ENCODE measurements around the gene CHDH.

Gene CHDH

DNA sequence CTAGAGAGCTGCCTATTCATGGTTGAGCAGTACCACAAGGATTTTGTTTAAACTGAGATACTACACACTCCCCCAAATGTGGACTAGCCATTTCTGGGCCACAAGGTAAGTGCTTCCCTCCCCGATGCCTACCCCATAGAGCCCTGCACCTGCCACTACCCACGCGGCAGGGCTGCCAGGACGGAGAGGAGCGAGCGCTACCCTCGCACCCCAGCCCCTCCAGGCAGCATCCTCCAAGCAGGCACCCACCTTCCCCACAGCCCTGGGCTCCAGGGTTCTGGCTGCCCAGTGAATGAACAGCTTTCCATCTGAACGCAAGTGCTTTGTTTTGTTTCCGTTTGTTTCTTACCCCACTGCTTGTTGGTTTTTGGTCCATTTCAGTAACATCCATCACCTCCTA is 59.2 kb downstream of the CHDH start:
- DNase-seq, result no peak

DNA sequence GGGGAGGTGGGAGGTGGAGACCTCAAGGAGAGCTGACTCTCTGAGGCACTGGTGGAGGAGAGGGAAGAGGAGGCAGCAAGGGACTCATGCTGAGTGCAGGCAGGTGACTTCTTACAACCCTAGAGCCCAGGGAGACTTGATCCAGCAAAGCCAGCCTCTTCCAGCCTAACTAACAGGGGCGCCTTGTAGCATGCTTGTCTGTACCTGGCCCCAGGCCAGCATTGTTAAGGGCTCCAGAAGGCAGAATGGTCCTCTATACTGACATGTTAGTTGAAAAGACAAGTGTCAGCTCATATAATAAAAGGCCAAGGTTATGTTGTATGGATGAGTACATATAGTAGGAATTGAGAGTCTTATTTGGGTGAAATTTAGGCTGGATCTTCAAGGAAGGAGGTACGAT is 65.4 kb downstream of the CHDH start:
- DNase-seq, result no peak

DNA sequence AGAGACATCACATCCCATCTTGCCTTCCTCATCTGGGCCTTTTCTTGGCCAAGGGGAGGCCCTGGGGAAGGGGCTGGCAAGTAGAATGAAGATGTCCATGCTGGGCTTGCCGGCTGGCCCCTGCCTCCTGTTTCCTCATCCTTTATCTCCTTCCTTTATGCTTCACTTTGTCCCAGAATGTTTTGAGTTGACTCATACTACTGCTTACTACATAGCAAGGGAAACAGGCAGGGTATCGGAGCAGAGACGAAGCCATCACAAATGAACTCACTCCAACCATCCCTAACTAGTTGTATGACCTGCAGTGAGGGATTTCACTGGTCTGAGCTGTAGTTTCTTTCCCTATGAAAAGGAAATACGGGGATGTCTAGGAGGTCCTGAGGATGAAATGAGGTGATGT is 66.0 kb downstream of the CHDH start:
- DNase-seq, result no peak

DNA sequence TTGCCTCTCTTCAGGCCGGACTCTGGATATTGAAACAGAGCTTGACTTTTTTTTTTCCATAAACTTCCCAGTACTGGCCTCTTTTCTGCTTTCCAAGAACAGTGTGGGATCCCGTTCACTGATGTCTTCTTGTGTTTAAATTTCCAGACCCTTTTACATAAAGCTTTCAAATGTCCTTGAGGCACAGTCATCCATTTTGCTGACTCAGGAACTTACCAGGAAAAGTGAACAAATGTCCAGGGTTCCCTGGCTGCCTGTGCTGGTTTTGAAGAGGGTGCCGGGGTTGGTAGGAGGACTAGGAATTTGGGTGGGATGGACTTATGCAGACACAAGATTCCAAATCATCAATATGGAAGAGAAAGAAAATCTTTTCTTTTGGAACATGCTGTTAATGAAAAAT is 68.1 kb downstream of the CHDH start:
- DNase-seq, result no peak

DNA sequence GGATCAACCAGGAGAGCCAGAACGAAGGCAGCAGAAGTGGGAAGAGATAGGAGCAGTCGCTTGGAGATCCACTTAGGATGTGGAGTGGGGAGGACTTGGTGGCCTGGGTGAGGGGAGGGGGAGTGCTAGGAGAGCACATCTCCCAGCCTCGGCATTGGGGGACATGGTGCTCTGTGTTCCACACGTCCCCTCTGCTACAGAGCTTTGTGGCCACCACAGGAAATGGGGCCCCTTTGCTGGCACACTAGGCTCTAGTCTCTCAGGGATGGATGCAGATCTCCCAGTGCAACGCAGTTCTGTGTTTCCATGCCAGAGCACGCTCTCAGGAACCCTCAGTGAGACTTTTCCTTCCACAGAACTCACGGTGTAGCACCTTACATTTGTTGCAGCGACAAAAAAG is 68.8 kb downstream of the CHDH start:
- no peak for DNase-seq

DNA sequence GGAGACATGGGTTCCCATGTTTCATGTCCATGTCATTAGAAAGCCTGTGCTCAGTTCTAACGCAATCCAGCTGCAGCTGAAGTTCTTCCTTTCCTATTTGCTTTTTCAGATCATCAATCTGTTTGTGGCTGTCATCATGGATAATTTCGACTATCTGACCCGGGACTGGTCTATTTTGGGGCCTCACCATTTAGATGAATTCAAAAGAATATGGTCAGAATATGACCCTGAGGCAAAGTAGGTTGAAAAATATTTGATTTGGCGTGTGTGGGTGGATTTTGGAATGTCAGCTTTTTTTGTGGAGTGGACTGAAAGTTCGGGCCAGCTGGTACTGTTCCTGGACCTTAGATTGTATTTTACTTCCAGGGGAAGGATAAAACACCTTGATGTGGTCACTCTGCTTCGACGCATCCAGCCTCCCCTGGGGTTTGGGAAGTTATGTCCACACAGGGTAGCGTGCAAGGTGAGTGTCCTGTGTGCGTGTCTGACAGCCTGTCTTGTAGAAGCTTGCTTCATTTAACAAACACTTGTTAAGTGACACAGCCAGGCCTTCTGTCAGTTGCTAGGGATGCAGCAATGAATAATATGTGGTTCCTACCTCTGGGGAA is 69.6 kb downstream of the CHDH start:
- DNase-seq, result no peak

DNA sequence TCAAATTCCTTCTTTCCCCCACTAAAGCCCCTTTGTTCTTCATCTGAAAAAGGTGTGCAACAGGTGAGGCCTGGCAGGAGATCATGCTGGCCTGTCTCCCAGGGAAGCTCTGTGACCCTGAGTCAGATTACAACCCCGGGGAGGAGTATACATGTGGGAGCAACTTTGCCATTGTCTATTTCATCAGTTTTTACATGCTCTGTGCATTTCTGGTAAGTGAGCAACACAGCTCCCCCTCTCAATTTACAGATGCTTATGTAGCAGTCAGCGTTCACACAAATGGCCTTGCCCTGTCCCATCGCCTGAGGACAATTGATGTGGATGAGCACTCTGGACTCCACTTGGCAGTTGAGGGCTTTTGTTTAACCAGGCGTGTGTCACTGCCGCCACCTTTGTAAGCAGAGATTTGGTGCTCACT is 70.4 kb downstream of the CHDH start:
- DNase-seq, result no peak

DNA sequence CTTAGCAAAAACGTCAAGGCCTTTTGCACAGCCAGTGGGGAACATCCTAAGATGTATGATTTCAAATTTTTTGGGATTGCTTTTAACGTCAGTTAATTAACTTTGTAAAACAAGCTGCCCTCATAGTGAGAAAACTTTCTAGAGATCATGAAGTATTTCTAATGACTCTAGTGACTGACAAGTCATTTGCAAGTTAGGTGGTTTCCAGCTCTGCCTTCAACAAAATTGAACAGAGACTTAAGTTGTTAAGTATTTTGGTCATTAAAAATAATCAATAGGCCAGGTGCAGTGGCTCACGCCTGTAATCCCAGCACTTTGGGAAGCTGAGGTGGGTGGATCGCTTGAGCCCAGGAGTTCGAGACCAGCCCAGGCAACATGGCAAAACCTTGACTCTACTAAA is 71.2 kb downstream of the CHDH start:
- DNase-seq, result no peak

DNA sequence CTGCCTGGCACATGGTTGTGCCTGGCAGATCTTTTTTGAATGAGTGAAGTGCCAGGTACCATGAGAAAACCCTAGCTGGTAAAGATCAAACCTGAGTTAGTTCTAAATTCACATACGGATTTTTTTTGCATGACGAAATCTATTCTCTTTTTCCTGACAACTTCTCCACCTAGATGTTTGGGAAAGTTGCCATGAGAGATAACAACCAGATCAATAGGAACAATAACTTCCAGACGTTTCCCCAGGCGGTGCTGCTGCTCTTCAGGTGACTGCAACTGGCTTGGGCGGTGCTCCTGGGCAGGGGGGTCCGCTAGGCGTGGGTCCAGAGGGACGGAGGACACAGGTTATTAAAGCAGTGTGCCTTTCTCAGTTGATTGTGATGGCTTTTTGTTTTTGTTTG is 71.8 kb downstream of the CHDH start:
- no peak for DNase-seq

DNA sequence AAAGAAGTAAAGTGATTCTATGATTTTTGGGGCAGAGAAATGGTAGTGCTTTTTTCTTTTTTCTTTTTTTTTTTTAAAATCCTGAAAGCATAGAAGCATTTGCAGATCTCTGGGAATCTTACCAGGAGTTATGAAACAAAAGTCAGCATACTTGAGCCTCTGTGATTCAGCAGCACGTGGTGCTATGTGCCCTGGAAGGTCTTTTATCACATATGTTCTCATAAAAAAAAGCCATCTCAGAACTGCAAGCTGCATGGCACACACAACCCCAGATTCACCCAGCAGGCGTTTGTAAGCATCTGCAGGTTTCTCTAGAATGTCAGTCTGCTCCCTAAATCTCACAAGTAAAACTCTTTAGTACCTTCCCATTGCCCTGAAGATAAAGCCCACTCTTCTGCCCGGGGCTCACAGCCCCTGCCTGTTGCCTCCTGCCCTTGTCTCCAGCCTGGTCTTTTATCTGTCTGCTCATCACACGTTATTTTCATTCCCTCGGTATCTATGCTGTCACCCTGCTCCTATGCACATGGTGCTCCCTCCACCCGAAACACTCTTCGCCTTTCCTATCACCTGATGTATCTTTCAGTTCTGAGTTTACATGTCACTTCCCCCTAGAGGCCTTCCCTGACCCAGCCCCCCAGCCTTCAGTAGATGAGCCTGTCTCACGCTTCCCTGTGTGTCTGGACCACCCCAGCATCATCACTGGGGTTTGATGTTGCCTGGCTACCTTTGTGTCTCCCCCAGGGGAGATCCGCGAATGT is 72.4 kb downstream of the CHDH start:
- DNase-seq, result peak; percentile 12

DNA sequence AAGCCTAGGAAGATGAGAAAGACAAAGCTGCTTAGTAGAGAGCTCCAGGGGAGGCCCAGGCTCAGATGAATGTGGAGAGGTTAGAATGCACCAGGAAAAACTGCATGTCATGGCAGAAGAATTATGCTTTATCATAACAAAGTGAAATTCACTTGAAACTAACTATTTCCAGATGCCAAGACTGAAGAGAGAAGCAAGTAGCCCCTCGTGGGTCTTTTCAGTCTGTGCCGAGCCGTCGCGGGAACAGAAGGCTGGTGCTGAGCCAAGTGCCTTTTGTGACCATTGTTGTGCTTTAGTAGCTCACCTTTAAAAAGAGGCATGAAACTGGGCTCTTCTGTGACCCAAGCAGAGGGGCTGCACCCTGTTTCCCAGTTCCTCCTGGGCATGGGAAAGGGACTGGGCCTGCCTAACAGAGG is 73.2 kb downstream of the CHDH start:
- no peak for DNase-seq

DNA sequence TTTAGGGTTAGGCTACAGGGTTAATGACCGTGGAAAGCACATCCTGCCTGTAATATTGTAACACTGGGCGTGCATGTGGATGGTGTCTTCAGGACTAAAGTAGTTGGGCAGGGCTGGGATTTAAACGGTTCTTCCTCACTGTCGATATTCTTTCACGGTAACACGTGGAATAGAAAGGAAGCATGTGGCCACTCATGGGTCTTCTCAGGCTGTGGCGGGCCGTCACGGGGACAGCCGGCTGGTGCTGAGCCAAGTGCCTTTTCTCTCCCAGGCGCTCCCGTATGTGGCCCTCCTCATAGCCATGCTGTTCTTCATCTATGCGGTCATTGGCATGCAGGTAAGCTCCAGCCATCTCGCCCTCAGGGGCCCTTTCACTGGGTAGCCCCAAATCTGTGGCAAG is 73.7 kb downstream of the CHDH start:
- DNase-seq, result no peak

DNA sequence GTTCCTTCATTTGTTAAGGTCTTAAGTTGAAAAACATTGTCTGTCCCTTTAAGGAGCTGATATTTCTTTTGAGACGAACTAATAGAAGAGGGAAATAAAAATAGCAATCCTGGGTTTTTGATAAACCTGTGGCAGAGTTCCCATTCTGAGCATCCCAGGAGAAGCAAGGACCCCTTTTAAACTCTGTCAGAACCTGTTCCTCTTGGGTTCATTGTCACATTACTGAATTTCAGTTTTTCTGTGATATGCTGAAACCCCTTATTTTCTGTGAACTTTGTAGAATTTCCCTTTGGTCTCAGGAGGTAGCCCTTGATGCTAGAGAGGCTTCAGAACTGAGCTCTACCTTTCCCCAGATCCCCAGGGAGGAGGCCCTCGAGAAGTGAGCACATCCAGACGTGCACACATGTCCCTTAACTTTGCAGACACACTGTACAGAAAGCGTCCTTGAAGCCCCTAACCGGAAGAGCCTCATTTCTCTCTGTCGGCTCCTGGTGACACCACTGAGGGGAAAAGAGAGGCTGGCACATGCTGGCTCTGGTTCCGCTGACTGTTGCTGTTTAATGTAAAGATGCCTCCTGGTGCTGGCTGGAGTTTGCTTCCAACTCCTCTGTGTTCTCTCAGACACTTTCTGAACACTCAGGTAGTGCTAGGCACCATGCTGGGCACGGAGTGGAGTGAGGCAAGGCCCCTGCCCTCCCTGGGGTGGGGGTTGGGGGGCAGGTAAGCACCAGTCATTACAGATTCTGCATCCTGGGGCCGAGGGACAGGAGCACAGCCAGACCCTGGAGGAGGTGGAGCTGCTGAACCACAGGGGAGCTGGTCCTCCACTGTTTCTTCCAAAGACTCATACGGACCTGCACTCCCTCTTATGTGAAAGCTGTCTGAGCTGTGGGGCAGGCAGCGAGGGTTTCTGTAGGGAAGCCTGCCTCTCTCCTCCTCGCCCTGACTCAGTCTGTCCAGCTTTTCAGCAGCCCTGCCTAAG is 77.5 kb downstream of the CHDH start:
- DNase-seq, result no peak

DNA sequence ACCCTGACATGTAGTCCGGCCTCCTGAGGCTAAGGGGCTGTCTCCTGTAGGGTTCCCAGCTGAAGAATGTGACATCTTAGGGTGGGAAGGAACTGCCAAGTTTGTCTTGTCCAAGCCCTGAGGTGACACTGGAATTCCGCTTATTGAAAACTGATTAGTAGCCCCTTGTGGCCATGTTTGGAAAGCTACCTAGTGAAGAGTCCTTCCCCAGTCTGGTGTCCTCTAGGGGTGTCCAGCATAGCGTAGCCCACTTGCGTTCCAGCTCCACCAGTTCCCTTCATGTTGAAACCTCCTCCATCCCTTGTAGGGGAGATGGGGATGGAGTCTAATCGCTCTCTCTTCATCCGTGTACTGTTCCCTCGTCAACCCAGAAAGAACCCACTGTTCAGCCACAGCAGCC is 79.5 kb downstream of the CHDH start:
- no peak for DNase-seq

DNA sequence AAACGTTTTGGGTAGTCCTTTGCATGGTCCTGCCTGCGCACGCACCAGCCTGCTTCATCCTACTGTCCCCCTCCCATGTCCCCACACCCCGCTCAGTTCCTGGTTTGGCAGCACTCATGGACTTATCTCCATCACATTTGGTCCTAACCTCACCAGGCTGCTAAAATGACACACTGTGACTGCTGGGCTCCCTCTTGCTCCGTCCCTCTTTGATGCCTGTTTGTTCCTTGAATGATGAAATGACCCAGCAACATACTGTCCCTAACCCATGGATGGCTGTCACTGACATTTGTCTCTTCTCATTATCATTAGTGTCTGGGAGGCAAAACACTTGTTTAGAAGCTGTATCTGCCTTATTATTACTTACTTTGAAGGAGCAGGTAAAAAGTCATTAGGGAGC is 80.5 kb downstream of the CHDH start:
- no peak for DNase-seq

DNA sequence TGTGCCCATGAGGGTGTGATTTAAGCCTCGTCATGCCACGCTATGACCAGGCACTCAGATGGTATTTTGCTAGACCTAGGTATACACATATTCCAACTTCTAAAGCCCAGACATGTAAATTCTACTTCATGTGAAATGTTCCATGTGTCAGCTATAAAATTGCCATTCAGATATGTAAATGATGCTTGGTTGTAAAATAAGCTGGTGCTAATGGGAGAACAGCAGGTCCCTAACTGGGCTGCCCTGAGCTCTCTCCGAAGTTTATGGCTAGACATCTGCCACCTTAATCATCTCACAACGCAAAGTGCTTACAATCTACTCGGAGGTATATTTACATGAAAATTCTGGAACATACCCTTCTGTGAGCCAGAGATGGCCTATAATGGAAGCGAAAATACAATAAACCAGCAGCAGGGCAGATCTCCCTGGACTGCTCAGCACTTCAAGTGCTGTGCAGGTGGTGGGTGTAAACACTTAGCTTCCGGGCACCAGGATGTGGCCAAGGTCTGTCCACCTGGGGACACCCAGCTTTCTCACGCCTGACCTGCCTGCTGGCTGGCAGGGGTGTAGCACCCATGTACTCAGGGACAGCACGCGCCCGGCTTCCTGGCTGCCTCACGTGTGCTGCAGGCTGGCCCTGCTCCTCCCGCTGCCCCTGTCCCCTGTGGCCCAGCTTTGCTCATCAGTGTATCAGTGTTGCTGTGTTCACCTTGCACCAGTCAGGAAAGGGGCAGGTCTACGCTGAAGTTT is 82.0 kb downstream of the CHDH start:
- no peak for DNase-seq

DNA sequence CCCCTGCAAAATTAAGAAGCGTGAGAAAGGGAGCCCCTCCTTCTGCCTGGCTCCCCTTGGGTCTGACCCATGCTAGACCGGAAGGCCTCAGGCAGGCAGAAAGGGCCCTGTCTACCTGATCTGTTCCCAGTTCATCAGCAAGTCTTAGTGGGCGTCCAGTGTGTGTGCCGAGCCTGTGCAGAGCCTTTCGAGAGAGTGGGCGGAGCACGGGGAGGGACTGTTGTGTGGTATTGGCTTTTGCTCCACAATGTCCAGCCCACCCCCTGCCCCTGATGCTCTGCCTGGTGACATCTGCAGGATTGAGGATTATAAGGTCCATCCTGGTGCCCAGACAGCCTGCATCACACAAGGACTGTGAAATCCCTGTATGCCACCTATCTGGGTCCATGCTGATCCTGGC is 82.9 kb downstream of the CHDH start:
- DNase-seq, result no peak
